Esophagus squamous epithelium (tissue), 4 donors: ENCODE measurements around the gene GOLPH3L.
"Not testable (repeated sequence)": the region's sequence is repeated elsewhere in the genome, so short reads cannot be mapped to it uniquely, and the experiment has no call there.

Experiments used
- CTCF ChIP-seq, 6 experiments: fragments of 450-650 bp in 4 of 6; fragments of 200-600 bp in 2 of 6; sonication (generic) in 2 of 6; IDR thresholded peaks; one replicate each; pipeline ENCODE4 v1.5.1; 2016 to 2019; ENCODE audit warnings: antibody characterized with exemption in 6 of 6, mild to moderate bottlenecking in 4 of 6, moderate library complexity in 4 of 6
- POLR2A ChIP-seq, 4 donors: fragments of 450-650 bp; IDR thresholded peaks; one replicate each; pipeline ENCODE4 v1.6.1; 2017; ENCODE audit warnings: antibody characterized with exemption in 4 of 4, mild to moderate bottlenecking in 4 of 4, moderate library complexity in 3 of 4

- not testable (repeated sequence) for TF ChIP-seq CTCF, POLR2A (IDR thresholded peaks at IDR 0.05)
Observed at GRCh38 chr1:150654635-150655034, 42.3 kb downstream of the GOLPH3L start.
